Measurements from ENCODE around the gene CCNQ.

GRCh38 chrX:153556767-153557166 lies 42.2 kb downstream of the CCNQ start:
- TF ChIP-seq CTCF (IDR thresholded peaks at IDR 0.05; ENCODE audit: insufficient read depth, low read depth, low read length) (no peak), EZH2 (IDR thresholded peaks at IDR 0.05; ENCODE audit: insufficient read depth, low read length) (no peak)
